Mammary microvascular endothelial cell (primary cell): ENCODE results near the gene BACE1. TPM values are rescaled to one million over a fixed set of nuclear protein-coding genes. Genes with fewer than 3 reads are reported as not detected.

Experiments used
- total RNA-seq: library from RNA; depleted of rRNA; stranded (reverse); fragments of >200 nt; gene quantifications from 2 replicates; pipeline ENCODE4 v1.2.3, GENCODE V29; 2015

Gene BACE1
- 15.7 and 17.4 TPM in 2 replicates for total RNA-seq

GRCh38 chr11:117316197-117316961 is at the start of gene BACE1:
Gene BACE1, minus strand, starts transcription at chr11:117316256. Its CDS starts 461 bp downstream, at chr11:117315795.

GRCh38 chr11:117327567-117328374 is 11.7 kb upstream of the BACE1 start, which contains the start of gene CEP164:
Gene CEP164, plus strand, starts transcription at chr11:117327854. Its CDS starts 10,733 bp downstream, at chr11:117338587.

GRCh38 chr11:117290809-117291396 is 25.2 kb downstream of the BACE1 start, which contains the start of gene BACE1-AS:
Gene BACE1-AS, plus strand, starts transcription at chr11:117291346.

Other genes with a start within 250 kb of the BACE1 start
- gene SIK3, start 217.8 kb downstream of the BACE1 start, total RNA-seq = 8.1 and 10.9 TPM in 2 replicates
- 102 and 104 TPM in 2 replicates for gene PAFAH1B2, start 172.0 kb downstream of the BACE1 start, total RNA-seq
- 10.1 and 11.0 TPM in 2 replicates for gene SIDT2, start 137.5 kb downstream of the BACE1 start, total RNA-seq
- gene TAGLN, start 116.9 kb downstream of the BACE1 start, total RNA-seq = 58.5 and 66.9 TPM in 2 replicates
- 48.4 and 57.8 TPM in 2 replicates for gene PCSK7, start 84.2 kb downstream of the BACE1 start, total RNA-seq
- gene RNF214, start 83.6 kb downstream of the BACE1 start, total RNA-seq = 5.5 and 7.7 TPM in 2 replicates
- gene BACE1-AS, start 24.9 kb downstream of the BACE1 start, total RNA-seq = 0.89 and 2.1 TPM in 2 replicates
- gene CEP164, start 11.6 kb upstream of the BACE1 start, total RNA-seq = 23.8 and 26.2 TPM in 2 replicates